Lower lobe of right lung (tissue), 2 donors: Measurements from ENCODE around the gene NDUFA5. TPM values are rescaled to one million over a fixed set of nuclear protein-coding genes. Genes with fewer than 3 reads are reported as not detected.

ENCODE experiments used
- ATAC-seq, 2 donors: fragments of 200-7000 bp; cut with Tn5 transposase; one replicate each; pipeline ENCODE4 v1.9.1; 2020 to 2022; ENCODE audit warnings: mild to moderate bottlenecking in 2 of 2, moderate library complexity in 2 of 2
- DNase-seq: peaks from one replicate; pipeline ENCODE4 v3.0.0-alpha.2; 2020
- H3K27ac ChIP-seq: fragments of 200-600 bp; one replicate; pipeline ENCODE4 v1.8.0; 2022
- H3K27me3 ChIP-seq: fragments of 200-600 bp; one replicate; pipeline ENCODE4 v1.8.0; 2022; ENCODE audit warnings: low read depth
- H3K36me3 ChIP-seq: fragments of 200-600 bp; one replicate; pipeline ENCODE4 v1.8.0; 2022; ENCODE audit warnings: mild to moderate bottlenecking
- H3K4me1 ChIP-seq: fragments of 200-600 bp; one replicate; pipeline ENCODE4 v1.8.0; 2022
- H3K4me3 ChIP-seq: fragments of 200-600 bp; one replicate; pipeline ENCODE4 v1.8.0; 2022; ENCODE audit warnings: mild to moderate bottlenecking
- H3K9me3 ChIP-seq: fragments of 200-600 bp; one replicate; pipeline ENCODE4 v1.8.0; 2022
- CTCF ChIP-seq: fragments of 200-600 bp; IDR thresholded peaks from one replicate; pipeline ENCODE4 v1.8.0; 2022; ENCODE audit warnings: antibody characterized with exemption, mild to moderate bottlenecking
- intact Hi-C: fragments of 100-400 bp; cut with DNase I; formaldehyde crosslinking; loops from one replicate; pipeline ENCODE4 v1.11.0; 2022
- total RNA-seq: library from RNA; stranded (reverse); fragmentation: NEBNext Ultra II Directional; extraction: Animal tissue kit (Norgen Biotek cat#: 25700); gene quantifications from one replicate; pipeline ENCODE4 v1.2.1, GENCODE V29; 2021
- donor health status: DM: no; HTN: yes; CAD: no; lungs with severe emphysema.

Gene NDUFA5
- total RNA-seq, 1 donor from 2014 or later = 61.4 TPM

GRCh38 chr7:123580406-123581161, 23.0 kb upstream of the NDUFA5 start:
- DNase-seq = no peak
- ATAC-seq = peak in 1 of 2 donors; percentile 76

GRCh38 chr7:123579416-123579815, 21.8 kb upstream of the NDUFA5 start:
- Histone ChIP-seq H3K9me3 (no peaks in the 10 kb centered on the region), H3K36me3 (no peaks in the 10 kb centered on the region)

More at GRCh38 chr7:123580406-123581161, 23.0 kb upstream of the NDUFA5 start:
- H3K27me3 ChIP-seq = no peaks in the 10 kb centered on the region
- intact Hi-C loops = no loop called here
- peak; percentile 58 for TF ChIP-seq CTCF
- no peaks in the 10 kb centered on the region for H3K9me3 ChIP-seq
- H3K36me3 ChIP-seq = no peaks in the 10 kb centered on the region
- H3K27ac ChIP-seq = no peak overlapping the region
- no peak overlapping the region for H3K4me3 ChIP-seq
- H3K4me1 ChIP-seq = no peaks in the 10 kb centered on the region

GRCh38 chr7:123573896-123574467, 16.4 kb upstream of the NDUFA5 start:
- intact Hi-C loops = no loop called here
- no peaks in the 10 kb centered on the region for H3K27me3 ChIP-seq
- H3K36me3 ChIP-seq = no peaks in the 10 kb centered on the region
- ATAC-seq = no peak
- H3K27ac ChIP-seq = no peak overlapping the region
- no peak for TF ChIP-seq CTCF
- no peak overlapping the region for H3K4me3 ChIP-seq
- no peak for DNase-seq
- no peaks in the 10 kb centered on the region for H3K4me1 ChIP-seq
- H3K9me3 ChIP-seq = no peaks in the 10 kb centered on the region

More at GRCh38 chr7:123579416-123579815, 21.8 kb upstream of the NDUFA5 start:
- H3K27ac ChIP-seq = no peak overlapping the region
- DNase-seq (no peak), ATAC-seq (no peak)
- H3K4me3 ChIP-seq = no peak overlapping the region
- no peaks in the 10 kb centered on the region for H3K4me1 ChIP-seq
- TF ChIP-seq CTCF = no peak
- no peaks in the 10 kb centered on the region for H3K27me3 ChIP-seq
- intact Hi-C loops = no loop called here

- intact Hi-C loops = no loop called here
- no peak for DNase-seq
- no peak for TF ChIP-seq CTCF
- no peaks in the 10 kb centered on the region for H3K4me1 ChIP-seq
- no peak for ATAC-seq
- H3K27me3 ChIP-seq = no peaks in the 10 kb centered on the region
- H3K36me3 ChIP-seq = no peaks in the 10 kb centered on the region
- no peak overlapping the region for H3K4me3 ChIP-seq
- no peak overlapping the region for H3K27ac ChIP-seq
- H3K9me3 ChIP-seq = no peaks in the 10 kb centered on the region
Observed at GRCh38 chr7:123573341-123573740, 15.7 kb upstream of the NDUFA5 start.

GRCh38 chr7:123571684-123572083, 14.1 kb upstream of the NDUFA5 start:
- Histone ChIP-seq H3K27ac (no peak overlapping the region), H3K4me3 (no peak overlapping the region), H3K9me3 (no peaks in the 10 kb centered on the region), H3K27me3 (no peaks in the 10 kb centered on the region), H3K36me3 (no peaks in the 10 kb centered on the region), H3K4me1 (no peaks in the 10 kb centered on the region)
- TF ChIP-seq CTCF = no peak
- no peak for ATAC-seq
- no peak for DNase-seq
- intact Hi-C loops = no loop called here
